GM18520 (cell line): ENCODE data around the gene TMEM117.

Experiments used
- ATAC-seq: cut with Tn5 transposase; IDR thresholded peaks from one replicate; pipeline ENCODE4 v1.9.1; 2021; ENCODE audit not compliant: unreplicated experiment

Gene TMEM117

GRCh38 chr12:43883748-43884147 lies 47.9 kb downstream of the TMEM117 start:
- ATAC-seq: no peak

- ATAC-seq: no peak
These were observed 49.0 kb downstream of the TMEM117 start for GRCh38 chr12:43884683-43885410.

GRCh38 chr12:43887397-43887796 lies 51.5 kb downstream of the TMEM117 start:
- ATAC-seq: no peak

GRCh38 chr12:43891856-43892574 lies 56.1 kb downstream of the TMEM117 start:
- ATAC-seq: no peak

GRCh38 chr12:43893670-43894069 lies 57.8 kb downstream of the TMEM117 start:
- ATAC-seq: no peak

GRCh38 chr12:43895580-43896206 lies 59.8 kb downstream of the TMEM117 start:
- no peak for ATAC-seq

- no peak for ATAC-seq
These were observed 60.6 kb downstream of the TMEM117 start for GRCh38 chr12:43896496-43896895.

GRCh38 chr12:43898474-43898873 lies 62.6 kb downstream of the TMEM117 start:
- no peak for ATAC-seq

GRCh38 chr12:43899574-43899973 lies 63.7 kb downstream of the TMEM117 start:
- ATAC-seq: no peak

- no peak for ATAC-seq
These were observed 67.8 kb downstream of the TMEM117 start for GRCh38 chr12:43903686-43904085.

- no peak for ATAC-seq
These were observed 77.0 kb downstream of the TMEM117 start for GRCh38 chr12:43912859-43913258.

- no peak for ATAC-seq
These were observed 78.5 kb downstream of the TMEM117 start for GRCh38 chr12:43914391-43914790.

GRCh38 chr12:43914923-43915468 lies 79.1 kb downstream of the TMEM117 start:
- no peak for ATAC-seq

- no peak for ATAC-seq
These were observed 82.0 kb downstream of the TMEM117 start for GRCh38 chr12:43917896-43918295.

- ATAC-seq: no peak
These were observed 85.9 kb downstream of the TMEM117 start for GRCh38 chr12:43921666-43922337.

GRCh38 chr12:43930032-43930431 lies 94.2 kb downstream of the TMEM117 start:
- no peak for ATAC-seq

GRCh38 chr12:43931187-43931586 lies 95.3 kb downstream of the TMEM117 start:
- no peak for ATAC-seq

GRCh38 chr12:43935581-43935980 lies 99.7 kb downstream of the TMEM117 start:
- no peak for ATAC-seq

- no peak for ATAC-seq
These were observed 102.1 kb downstream of the TMEM117 start for GRCh38 chr12:43937947-43938346.

- ATAC-seq: no peak
These were observed 106.5 kb downstream of the TMEM117 start for GRCh38 chr12:43942379-43942778.

GRCh38 chr12:43945983-43946382 lies 110.1 kb downstream of the TMEM117 start:
- ATAC-seq: no peak
